T follicular helper cell (primary cell): Measurements from ENCODE around the gene C11orf52.

Experiments used
- DNase-seq: peaks from one replicate; pipeline ENCODE4 v3.0.0-alpha.2; 2020; ENCODE audit warnings: low read depth

Gene C11orf52

DNA sequence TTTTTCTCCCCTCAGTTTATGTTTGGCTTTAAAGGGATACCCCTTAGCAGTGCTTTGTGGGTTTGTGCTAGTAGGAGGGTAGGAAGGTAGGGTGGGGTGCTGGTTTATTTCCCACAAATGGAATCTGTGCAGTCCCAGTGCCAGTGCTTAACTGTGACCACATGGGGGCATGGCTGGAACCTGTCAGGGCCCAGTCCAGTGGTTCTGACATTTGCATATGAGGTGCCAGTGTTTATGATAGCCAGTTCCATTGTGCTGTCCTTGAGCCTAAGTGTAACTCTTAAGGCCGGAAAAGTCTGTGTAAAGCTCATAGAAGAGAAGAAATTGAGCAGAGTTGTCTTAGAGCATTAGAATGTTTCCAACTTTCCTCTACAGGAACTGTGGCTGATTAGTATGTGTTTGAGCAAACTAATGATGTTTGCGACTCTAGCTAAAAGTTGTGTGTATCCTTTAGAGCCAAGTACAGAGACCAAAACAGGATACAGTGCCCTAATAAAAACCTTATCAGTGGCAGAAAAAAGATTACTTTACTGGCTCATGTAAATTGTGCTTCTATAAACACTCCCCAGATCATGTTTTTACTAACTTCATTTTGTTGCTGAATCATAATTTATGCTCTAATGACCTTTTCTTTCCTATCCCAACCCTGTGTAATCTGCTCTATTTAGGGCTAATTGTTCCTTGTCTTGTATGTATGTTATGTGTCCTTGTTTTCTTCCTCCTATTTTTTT is 56.5 kb downstream of the C11orf52 start:
- DNase-seq = no peak

DNA sequence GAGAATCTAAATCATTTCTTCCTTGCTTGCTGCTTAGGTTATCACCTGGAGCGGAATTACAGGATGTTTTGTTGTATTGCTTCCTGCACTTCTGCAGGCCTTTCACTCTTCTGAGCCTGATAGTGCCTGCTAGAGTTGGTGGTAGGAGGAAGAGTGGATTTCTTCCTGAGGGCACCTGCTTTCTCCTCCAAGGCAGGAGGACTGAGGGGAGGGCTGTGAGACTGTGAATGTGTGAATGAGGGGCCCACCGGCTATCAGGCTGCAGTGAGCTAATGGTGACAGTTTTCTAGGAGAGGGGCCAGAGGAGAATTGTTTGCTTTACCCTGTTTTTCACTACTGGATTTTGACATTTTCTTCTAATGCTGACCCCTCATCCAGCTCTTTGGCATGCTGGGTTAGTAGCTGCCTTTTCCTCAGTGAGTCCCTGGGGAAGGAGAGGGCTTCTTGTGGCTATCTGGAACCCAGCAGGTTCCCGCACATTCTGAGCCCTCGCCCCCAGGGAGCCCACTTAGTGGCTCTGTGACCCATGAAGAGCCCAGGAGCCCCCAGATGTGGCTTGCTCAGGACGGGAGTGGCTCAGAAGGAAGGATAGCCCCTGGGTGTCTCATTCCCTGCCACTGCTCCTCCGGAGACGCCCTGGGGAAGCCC is 57.5 kb downstream of the C11orf52 start:
- no peak for DNase-seq
